MM.1S (cell line): ENCODE results near the gene OGFOD3.
"Not testable (repeated sequence)": the region's sequence is repeated elsewhere in the genome, so short reads cannot be mapped to it uniquely, and the experiment has no call there.

Experiments
- DNase-seq: peaks from one replicate; pipeline ENCODE4 v3.0.0-alpha.2; 2015
- H2AFZ ChIP-seq: fragments of 300-600 bp; sonication (generic); 2 replicates; pipeline ENCODE4 v1.6.0; 2016; ENCODE audit warnings: antibody characterized with exemption, low read length
- H3F3A ChIP-seq: fragments of 300-600 bp; sonication (generic); 2 replicates; pipeline ENCODE4 v1.6.1; 2016; ENCODE audit warnings: mild to moderate bottlenecking, antibody characterized with exemption, low read length, moderate library complexity, mixed read lengths; ENCODE audit not compliant: insufficient read depth
- H3K27ac ChIP-seq: fragments of 300-600 bp; sonication (generic); 2 replicates; pipeline ENCODE4 v1.5.1; 2016; ENCODE audit warnings: mild to moderate bottlenecking, low read length
- H3K27me3 ChIP-seq: fragments of 300-600 bp; sonication (generic); replicated peaks from 2 replicates; pipeline ENCODE4 v1.6.0; 2016; ENCODE audit warnings: low read length; ENCODE audit not compliant: insufficient read depth
- H3K36me3 ChIP-seq: fragments of 300-600 bp; sonication (generic); replicated peaks from 2 replicates; pipeline ENCODE4 v1.6.1; 2016; ENCODE audit warnings: mild to moderate bottlenecking, low read length, mixed read lengths; ENCODE audit not compliant: insufficient read depth
- H3K4me1 ChIP-seq: fragments of 300-600 bp; sonication (generic); 2 replicates; pipeline ENCODE4 v1.6.1; 2016; ENCODE audit warnings: low read length, mixed read lengths
- H3K4me2 ChIP-seq: fragments of 300-600 bp; sonication (generic); 2 replicates; pipeline ENCODE4 v1.6.0; 2016; ENCODE audit warnings: low read depth, low read length
- H3K4me3 ChIP-seq: fragments of 300-600 bp; sonication (generic); 2 replicates; pipeline ENCODE4 v1.5.1; 2016; ENCODE audit warnings: low read length, mixed read lengths
- H3K79me2 ChIP-seq: fragments of 300-600 bp; sonication (generic); 2 replicates; pipeline ENCODE4 v1.6.1; 2016; ENCODE audit warnings: mixed run types, low read length, mixed read lengths
- H3K9ac ChIP-seq: fragments of 300-600 bp; sonication (generic); 2 replicates; pipeline ENCODE4 v1.6.1; 2016; ENCODE audit warnings: low read length, mixed read lengths
- H3K9me2 ChIP-seq: fragments of 300-600 bp; sonication (generic); replicated peaks from 2 replicates; pipeline ENCODE4 v1.6.1; 2016; ENCODE audit warnings: mild to moderate bottlenecking, low read length, mixed read lengths; ENCODE audit not compliant: insufficient read depth
- H3K9me3 ChIP-seq: fragments of 300-600 bp; sonication (generic); replicated peaks from 2 replicates; pipeline ENCODE4 v1.6.1; 2016; ENCODE audit warnings: mild to moderate bottlenecking, low read length, mixed read lengths; ENCODE audit not compliant: insufficient read depth
- H4K20me1 ChIP-seq: fragments of 300-600 bp; sonication (generic); 2 replicates; pipeline ENCODE4 v1.6.1; 2016; ENCODE audit warnings: mild to moderate bottlenecking, low read length, moderate library complexity, mixed read lengths; ENCODE audit not compliant: insufficient read depth
- EZH2 ChIP-seq: fragments of 300-600 bp; sonication (generic); optimal IDR thresholded peaks from 2 replicates; pipeline ENCODE3; 2017; ENCODE audit warnings: low read depth, mild to moderate bottlenecking, antibody characterized with exemption, low read length, mixed read lengths
- EZH2phosphoT487 ChIP-seq: fragments of 300-600 bp; sonication (generic); IDR thresholded peaks from 2 replicates; pipeline ENCODE4 v1.6.1; 2018; ENCODE audit warnings: antibody characterized with exemption, low read length
- TF ChIP-seq, protein P1 (sequence below): fragments of 300-600 bp; sonication (generic); IDR thresholded peaks from 2 replicates; pipeline ENCODE4 v1.5.1; 2016; ENCODE audit warnings: antibody characterized with exemption, low read length, mixed read lengths

Gene OGFOD3

DNA sequence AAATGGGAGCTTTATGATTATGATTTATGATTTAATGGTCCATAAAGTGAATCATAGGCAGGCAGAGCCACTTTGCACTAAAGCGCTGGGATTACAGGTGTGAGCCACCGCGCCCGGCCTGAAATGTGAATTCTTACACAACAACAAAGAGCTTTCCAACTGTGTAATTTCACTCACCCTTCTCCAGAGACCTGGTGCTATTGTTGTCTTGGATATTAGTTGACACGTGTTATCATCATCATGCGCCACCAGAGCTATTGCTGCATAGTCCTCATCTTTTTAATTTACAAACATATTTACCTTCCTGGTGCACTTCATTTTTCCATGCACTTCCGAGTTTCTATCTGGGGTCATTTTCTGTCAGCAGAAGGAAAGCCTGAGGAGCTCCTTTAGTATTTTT is 51.6 kb downstream of the OGFOD3 start:
- Histone ChIP-seq H3K4me2 (no peak overlapping the region), H2AFZ (no peak overlapping the region), H4K20me1 (no peaks in the 10 kb centered on the region), H3K27me3 (no peaks in the 10 kb centered on the region), H3F3A (peaks cover 8% of the 10 kb centered on the region; the same call in 1 of the 2 replicates), H3K27ac (no peak overlapping the region), H3K9me2 (no peaks in the 10 kb centered on the region), H3K36me3 (no peaks in the 10 kb centered on the region), H3K79me2 (no peaks in the 10 kb centered on the region), H3K9ac (no peak overlapping the region), H3K4me1 (peaks cover 16% of the 10 kb centered on the region), H3K4me3 (no peak overlapping the region), H3K9me3 (no peaks in the 10 kb centered on the region)
- TF ChIP-seq, protein P1, sequence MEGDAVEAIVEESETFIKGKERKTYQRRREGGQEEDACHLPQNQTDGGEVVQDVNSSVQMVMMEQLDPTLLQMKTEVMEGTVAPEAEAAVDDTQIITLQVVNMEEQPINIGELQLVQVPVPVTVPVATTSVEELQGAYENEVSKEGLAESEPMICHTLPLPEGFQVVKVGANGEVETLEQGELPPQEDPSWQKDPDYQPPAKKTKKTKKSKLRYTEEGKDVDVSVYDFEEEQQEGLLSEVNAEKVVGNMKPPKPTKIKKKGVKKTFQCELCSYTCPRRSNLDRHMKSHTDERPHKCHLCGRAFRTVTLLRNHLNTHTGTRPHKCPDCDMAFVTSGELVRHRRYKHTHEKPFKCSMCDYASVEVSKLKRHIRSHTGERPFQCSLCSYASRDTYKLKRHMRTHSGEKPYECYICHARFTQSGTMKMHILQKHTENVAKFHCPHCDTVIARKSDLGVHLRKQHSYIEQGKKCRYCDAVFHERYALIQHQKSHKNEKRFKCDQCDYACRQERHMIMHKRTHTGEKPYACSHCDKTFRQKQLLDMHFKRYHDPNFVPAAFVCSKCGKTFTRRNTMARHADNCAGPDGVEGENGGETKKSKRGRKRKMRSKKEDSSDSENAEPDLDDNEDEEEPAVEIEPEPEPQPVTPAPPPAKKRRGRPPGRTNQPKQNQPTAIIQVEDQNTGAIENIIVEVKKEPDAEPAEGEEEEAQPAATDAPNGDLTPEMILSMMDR: no peak
- TF ChIP-seq EZH2phosphoT487: no peak
- TF ChIP-seq EZH2: no peak
- no peak for DNase-seq

DNA sequence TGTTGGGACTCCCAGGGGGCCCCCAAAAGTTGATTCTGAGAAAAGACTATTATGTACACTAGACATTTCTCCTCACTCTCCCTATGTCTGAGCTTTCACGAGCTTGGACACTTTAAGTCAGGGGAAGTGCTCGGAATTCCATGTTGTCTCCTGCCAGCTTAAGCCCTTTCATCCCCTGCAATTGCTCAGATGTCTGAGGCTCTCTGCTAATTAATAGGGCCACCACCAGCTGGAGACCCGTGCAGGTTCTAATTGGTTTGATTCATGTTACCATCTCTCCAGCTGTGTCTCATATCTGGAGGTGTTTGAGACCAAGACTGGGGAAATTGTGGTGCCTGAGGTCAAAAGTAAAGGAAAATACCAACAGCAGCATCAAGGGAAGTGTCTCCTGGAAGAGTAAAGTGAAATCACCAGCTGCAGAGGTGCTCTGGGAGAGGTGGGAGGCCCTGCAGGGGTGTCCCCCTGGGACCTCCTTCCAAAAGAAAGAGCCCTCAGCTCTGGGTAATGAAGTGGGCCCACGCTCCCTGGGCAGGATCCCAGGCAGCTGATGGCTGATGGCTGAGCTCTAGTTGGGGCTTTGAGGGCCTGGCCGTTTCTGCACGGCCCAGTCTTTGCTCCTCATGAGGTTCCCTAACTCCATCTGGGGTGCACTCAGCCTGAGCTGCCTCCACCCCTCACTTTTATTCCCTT is 52.6 kb downstream of the OGFOD3 start:
- Histone ChIP-seq H3K36me3 (no peaks in the 10 kb centered on the region), H3K4me2 (no peak overlapping the region), H3K4me1 (peaks cover 10% of the 10 kb centered on the region), H3K9ac (no peak overlapping the region), H3F3A (peaks cover 6% of the 10 kb centered on the region; the same call in 1 of the 2 replicates), H4K20me1 (no peaks in the 10 kb centered on the region), H3K9me2 (no peaks in the 10 kb centered on the region), H3K79me2 (no peaks in the 10 kb centered on the region), H3K4me3 (no peak overlapping the region), H3K27ac (no peak overlapping the region), H2AFZ (no peak overlapping the region), H3K27me3 (no peaks in the 10 kb centered on the region), H3K9me3 (no peaks in the 10 kb centered on the region)
- no peak for DNase-seq
- no peak for TF ChIP-seq EZH2
- TF ChIP-seq, protein P1: no peak
- no peak for TF ChIP-seq EZH2phosphoT487

DNA sequence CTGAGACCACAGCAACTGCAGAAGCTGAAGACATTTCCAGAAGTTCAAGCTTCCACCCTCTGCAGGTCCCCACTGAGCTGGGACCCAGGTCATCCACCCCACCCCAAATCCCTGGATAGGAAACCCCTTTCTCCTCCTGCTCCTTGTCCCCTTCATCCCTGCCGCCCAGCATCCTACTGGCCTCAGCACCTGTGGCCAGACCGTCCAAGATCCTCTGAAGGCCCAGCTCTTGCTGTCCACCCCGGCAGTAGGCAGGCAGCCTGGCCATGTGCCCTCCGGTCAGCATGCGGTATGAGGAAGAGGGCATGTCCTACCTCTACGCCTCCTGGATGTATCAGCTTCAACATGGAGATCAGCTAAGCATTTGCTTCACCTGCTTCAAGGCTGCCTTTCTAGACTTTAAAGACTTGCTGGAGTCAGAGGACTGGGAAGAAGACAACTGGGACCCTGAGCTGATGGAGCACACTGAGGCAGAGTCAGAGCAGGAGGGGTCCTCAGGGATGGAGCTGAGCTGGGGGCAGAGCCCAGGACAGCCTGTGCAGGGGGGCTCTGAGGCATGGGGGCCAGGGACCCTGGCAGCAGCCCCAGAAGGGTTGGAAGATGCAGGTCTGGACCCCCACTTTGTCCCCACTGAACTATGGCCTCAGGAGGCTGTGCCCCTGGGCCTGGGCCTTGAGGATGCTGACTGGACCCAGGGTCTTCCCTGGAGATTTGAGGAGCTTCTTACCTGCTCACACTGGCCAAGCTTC is 56.3 kb downstream of the OGFOD3 start:
- TF ChIP-seq, protein P1: no peak
- no peak for TF ChIP-seq EZH2phosphoT487
- no peak for TF ChIP-seq EZH2

DNA sequence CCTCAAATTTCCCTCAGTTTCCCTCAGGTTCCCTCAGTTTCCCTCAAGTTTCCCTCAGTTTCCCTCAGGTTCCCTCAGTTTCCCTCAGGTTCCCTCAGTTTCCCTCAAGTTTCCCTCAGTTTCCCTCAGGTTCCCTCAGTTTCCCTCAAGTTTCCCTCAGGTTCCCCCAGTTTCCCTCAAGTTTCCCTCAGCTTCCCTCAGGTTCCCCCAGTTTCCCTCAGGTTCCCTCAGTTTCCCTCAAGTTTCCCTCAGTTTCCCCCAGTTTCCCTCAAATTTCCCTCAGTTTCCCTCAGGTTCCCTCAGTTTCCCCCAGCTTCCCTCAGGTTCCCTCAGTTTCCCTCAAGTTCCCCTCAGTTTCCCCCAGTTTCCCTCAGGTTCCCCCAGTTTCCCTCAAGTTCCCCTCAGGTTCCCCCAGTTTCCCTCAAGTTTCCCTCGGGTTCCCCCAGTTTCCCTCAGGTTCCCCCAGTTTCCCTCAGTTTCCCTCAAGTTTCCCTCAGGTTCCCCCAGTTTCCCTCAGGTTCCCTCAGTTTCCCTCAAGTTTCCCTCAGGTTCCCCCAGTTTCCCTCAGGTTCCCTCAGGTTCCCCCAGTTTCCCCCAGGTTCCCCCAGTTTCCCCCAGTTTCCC is 58.8 kb downstream of the OGFOD3 start:
- H3K9me3 ChIP-seq, H3K4me2 ChIP-seq, H2AFZ ChIP-seq, DNase-seq, H3F3A ChIP-seq, H3K9ac ChIP-seq, H3K27ac ChIP-seq, H4K20me1 ChIP-seq, H3K27me3 ChIP-seq, H3K4me3 ChIP-seq, H3K36me3 ChIP-seq, H3K9me2 ChIP-seq, H3K79me2 ChIP-seq: not testable (repeated sequence)
- peaks cover 36% of the 10 kb centered on the region for H3K4me1 ChIP-seq

More for the DNA sequence above, 56.3 kb downstream of the OGFOD3 start:
- Histone ChIP-seq H3K9ac (no peak overlapping the region), H2AFZ (no peak overlapping the region), H3K9me3 (no peaks in the 10 kb centered on the region), H3F3A (peaks cover 9% of the 10 kb centered on the region), H3K4me2 (no peak overlapping the region), H3K4me1 (peaks cover 20% of the 10 kb centered on the region), H3K27me3 (no peaks in the 10 kb centered on the region), H3K9me2 (no peaks in the 10 kb centered on the region), H3K4me3 (no peak overlapping the region), H3K27ac (no peak overlapping the region), H4K20me1 (no peaks in the 10 kb centered on the region), H3K36me3 (no peaks in the 10 kb centered on the region), H3K79me2 (no peaks in the 10 kb centered on the region)
- DNase-seq: no peak
